ENCODE data around the gene NQO2.

DNA sequence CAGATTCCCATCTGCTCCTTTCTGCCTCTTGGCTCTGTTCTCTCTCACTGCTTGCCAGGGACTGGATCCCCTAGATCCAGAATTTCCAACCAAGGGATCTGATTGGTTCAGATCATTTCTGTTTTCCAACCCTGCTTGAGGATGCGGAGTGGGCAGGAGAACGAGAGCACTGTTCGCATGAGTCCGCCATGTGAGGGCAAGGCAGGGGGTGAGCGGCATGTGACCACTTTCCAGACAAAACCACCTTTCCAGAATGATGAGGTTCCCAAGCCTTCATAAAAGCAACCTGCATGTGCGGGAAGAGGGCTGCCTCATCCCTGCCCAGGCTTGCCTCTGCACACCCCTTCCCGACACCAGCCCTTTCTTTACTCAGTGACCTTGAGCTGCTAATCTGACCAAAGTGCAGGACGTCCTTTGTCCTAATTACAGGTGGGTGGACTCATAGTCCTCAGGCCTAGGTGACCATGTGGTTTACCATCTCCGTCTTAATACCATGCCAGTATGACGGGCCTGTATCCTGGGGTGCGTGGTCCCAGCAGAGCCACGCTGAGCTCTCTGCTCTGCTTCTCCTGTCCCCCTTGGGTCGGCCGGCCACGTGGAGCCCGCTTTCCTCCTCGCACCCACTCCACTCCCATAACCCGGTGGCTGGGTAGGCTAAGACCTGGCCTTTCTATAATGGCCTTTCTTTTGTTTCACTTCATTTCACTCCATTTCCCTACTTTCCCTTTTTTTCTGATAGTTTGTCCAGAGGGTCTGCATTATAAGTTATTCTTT, 14.4 kb downstream of the NQO2 start:
- TF ChIP-seq, protein P1, sequence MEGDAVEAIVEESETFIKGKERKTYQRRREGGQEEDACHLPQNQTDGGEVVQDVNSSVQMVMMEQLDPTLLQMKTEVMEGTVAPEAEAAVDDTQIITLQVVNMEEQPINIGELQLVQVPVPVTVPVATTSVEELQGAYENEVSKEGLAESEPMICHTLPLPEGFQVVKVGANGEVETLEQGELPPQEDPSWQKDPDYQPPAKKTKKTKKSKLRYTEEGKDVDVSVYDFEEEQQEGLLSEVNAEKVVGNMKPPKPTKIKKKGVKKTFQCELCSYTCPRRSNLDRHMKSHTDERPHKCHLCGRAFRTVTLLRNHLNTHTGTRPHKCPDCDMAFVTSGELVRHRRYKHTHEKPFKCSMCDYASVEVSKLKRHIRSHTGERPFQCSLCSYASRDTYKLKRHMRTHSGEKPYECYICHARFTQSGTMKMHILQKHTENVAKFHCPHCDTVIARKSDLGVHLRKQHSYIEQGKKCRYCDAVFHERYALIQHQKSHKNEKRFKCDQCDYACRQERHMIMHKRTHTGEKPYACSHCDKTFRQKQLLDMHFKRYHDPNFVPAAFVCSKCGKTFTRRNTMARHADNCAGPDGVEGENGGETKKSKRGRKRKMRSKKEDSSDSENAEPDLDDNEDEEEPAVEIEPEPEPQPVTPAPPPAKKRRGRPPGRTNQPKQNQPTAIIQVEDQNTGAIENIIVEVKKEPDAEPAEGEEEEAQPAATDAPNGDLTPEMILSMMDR (IDR thresholded peaks at IDR 0.05) = no peak
- TF ChIP-seq POLR2A (IDR thresholded peaks at IDR 0.05) = no peak
- no peak for TF ChIP-seq EP300 (IDR thresholded peaks at IDR 0.05)
- TF ChIP-seq POLR2AphosphoS5 (IDR thresholded peaks at IDR 0.05) = no peak
